Panc1 (cell line): ENCODE data around the gene ZCCHC14. TPM values are rescaled to one million over a fixed set of nuclear protein-coding genes. Genes with fewer than 3 reads are reported as not detected.
"Not testable (repeated sequence)": the region's sequence is repeated elsewhere in the genome, so short reads cannot be mapped to it uniquely, and the experiment has no call there.

Source experiments
- ATAC-seq: fragments of 200-7000 bp; cut with Tn5 transposase; 2 replicates; pipeline ENCODE4 v1.9.1; 2020; ENCODE audit warnings: mild to moderate bottlenecking, moderate library complexity
- BruUV-seq: library from RNA; stranded (reverse); fragments of 400-500 nt; replicated peaks from 2 replicates; lab custom pipeline; 2021; lab: Mats Ljungman, UMichigan
- CTCF ChIA-PET: fragments of 300-600 bp; sonication (Branson Sonifier 250); formaldehyde crosslinking; loops from one replicate; lab custom pipeline; 2022; ENCODE audit warnings: antibody characterized with exemption; lab: Charles Lee
- POLR2A ChIA-PET: fragments of 300-600 bp; sonication (Branson Sonifier 250); formaldehyde crosslinking; loops from one replicate; lab custom pipeline; 2022; ENCODE audit warnings: antibody characterized with exemption; lab: Charles Lee
- DNase-seq: peaks from one replicate; pipeline ENCODE4 v3.0.0-alpha.2; 2010; ENCODE audit warnings: low read depth, low spot score
- H3K27ac ChIP-seq: 2 replicates; pipeline ENCODE4 v1.5.1; 2011; ENCODE audit warnings: mild to moderate bottlenecking, low read length, inconsistent platforms
- H3K27me3 ChIP-seq: fragments of 200-500 bp; sonication (Bioruptor generic); 2 replicates; pipeline ENCODE4 v1.6.0; 2014; ENCODE audit warnings: low read length, inconsistent platforms; ENCODE audit not compliant: control insufficient read depth, insufficient read depth
- H3K36me3 ChIP-seq: fragments of 200-500 bp; sonication (Bioruptor generic); 2 replicates; pipeline ENCODE4 v1.5.1; 2014; ENCODE audit warnings: inconsistent platforms, mild to moderate bottlenecking, low read length, moderate library complexity; ENCODE audit not compliant: control insufficient read depth, insufficient read depth
- H3K4me1 ChIP-seq: 2 replicates; pipeline ENCODE4 v1.5.1; 2011; ENCODE audit warnings: inconsistent platforms, mild to moderate bottlenecking, low read length, moderate library complexity; ENCODE audit not compliant: control insufficient read depth, insufficient read depth
- H3K4me3 ChIP-seq, 2 experiments: 2 replicates each; pipeline ENCODE4 v1.5.1; 2011 to 2012; ENCODE audit warnings: low read depth in 2 of 2, low read length in 2 of 2, mild to moderate bottlenecking in 2 of 2, inconsistent platforms in 1 of 2, moderate library complexity in 1 of 2
- H3K9me3 ChIP-seq: fragments of 200-500 bp; sonication (Bioruptor generic); 2 replicates; pipeline ENCODE4 v1.5.1; 2014; ENCODE audit warnings: low read depth, mild to moderate bottlenecking, inconsistent platforms, low read length, moderate library complexity; ENCODE audit not compliant: control insufficient read depth, insufficient read depth
- CTCF ChIP-seq: fragments of 450-650 bp; IDR thresholded peaks from 2 replicates; pipeline ENCODE4 v1.5.1; 2017; ENCODE audit warnings: mild to moderate bottlenecking
- POLR2AphosphoS5 ChIP-seq: IDR thresholded peaks from 2 replicates; pipeline ENCODE4 v1.6.1; 2012; ENCODE audit warnings: mild to moderate bottlenecking, low read depth, low read length, moderate library complexity
- SIN3A ChIP-seq: IDR thresholded peaks from 2 replicates; pipeline ENCODE4 v1.6.1; 2012; ENCODE audit warnings: low read depth, mild to moderate bottlenecking, low read length, moderate library complexity, borderline replicate concordance; ENCODE audit not compliant: insufficient read depth
- TCF7L2 ChIP-seq: IDR thresholded peaks from 2 replicates; pipeline ENCODE4 v1.6.1; 2011; ENCODE audit warnings: mild to moderate bottlenecking, low read depth, low read length, inconsistent platforms
- in situ Hi-C: cut with HindIII; loops from 2 replicates; pipeline ENCODE4 v1.10.0; 2016; ENCODE audit warnings: low sequenced_read_pairs, low pct_unique_long_range_greater_than_20kb
- intact Hi-C: fragments of 100-400 bp; cut with micrococcal nuclease; formaldehyde crosslinking; loops from one replicate; pipeline ENCODE4 v1.10.0; 2022; ENCODE audit not compliant: unreplicated experiment
- total RNA-seq: library from RNA; stranded (reverse); gene quantifications from one replicate; pipeline ENCODE4 v1.2.1, GENCODE V29; 2021; ENCODE audit not compliant: unreplicated experiment
- TF ChIP-seq, protein P1 (sequence below), 2 experiments: IDR thresholded peaks; 2 replicates each; pipeline ENCODE4 v1.6.1; 2011 to 2012; ENCODE audit warnings: low read depth in 2 of 2, control low read depth in 1 of 2, low read length in 1 of 2, mild to moderate bottlenecking in 1 of 2, moderate library complexity in 1 of 2; ENCODE audit not compliant: insufficient read depth in 1 of 2

ZCCHC14 gene
- total RNA-seq, 1 experiment from 2014 or later = 35.0 TPM

- DNase-seq (no peak), ATAC-seq (no peak)
- ChIA-PET CTCF (no interaction called here), POLR2A (no interaction called here)
- no peaks in the 10 kb centered on the region for H3K4me1 ChIP-seq
- no peak overlapping the region for H3K27ac ChIP-seq
- intact Hi-C loops (no loop called here), in situ Hi-C loops (no loop called here)
- no peaks in the 10 kb centered on the region for H3K9me3 ChIP-seq
- BruUV-seq = no TSS peak
- no peaks in the 10 kb centered on the region for H3K36me3 ChIP-seq
- TF ChIP-seq POLR2AphosphoS5 = no peak
- TF ChIP-seq, protein P1, sequence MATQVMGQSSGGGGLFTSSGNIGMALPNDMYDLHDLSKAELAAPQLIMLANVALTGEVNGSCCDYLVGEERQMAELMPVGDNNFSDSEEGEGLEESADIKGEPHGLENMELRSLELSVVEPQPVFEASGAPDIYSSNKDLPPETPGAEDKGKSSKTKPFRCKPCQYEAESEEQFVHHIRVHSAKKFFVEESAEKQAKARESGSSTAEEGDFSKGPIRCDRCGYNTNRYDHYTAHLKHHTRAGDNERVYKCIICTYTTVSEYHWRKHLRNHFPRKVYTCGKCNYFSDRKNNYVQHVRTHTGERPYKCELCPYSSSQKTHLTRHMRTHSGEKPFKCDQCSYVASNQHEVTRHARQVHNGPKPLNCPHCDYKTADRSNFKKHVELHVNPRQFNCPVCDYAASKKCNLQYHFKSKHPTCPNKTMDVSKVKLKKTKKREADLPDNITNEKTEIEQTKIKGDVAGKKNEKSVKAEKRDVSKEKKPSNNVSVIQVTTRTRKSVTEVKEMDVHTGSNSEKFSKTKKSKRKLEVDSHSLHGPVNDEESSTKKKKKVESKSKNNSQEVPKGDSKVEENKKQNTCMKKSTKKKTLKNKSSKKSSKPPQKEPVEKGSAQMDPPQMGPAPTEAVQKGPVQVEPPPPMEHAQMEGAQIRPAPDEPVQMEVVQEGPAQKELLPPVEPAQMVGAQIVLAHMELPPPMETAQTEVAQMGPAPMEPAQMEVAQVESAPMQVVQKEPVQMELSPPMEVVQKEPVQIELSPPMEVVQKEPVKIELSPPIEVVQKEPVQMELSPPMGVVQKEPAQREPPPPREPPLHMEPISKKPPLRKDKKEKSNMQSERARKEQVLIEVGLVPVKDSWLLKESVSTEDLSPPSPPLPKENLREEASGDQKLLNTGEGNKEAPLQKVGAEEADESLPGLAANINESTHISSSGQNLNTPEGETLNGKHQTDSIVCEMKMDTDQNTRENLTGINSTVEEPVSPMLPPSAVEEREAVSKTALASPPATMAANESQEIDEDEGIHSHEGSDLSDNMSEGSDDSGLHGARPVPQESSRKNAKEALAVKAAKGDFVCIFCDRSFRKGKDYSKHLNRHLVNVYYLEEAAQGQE (IDR thresholded peaks at IDR 0.05; ENCODE audit: insufficient read depth in 1 of 2, low read depth in 2 of 2, low read length in 1 of 2) = no peak
- TF ChIP-seq SIN3A = no peak
- TF ChIP-seq TCF7L2 = no peak
- TF ChIP-seq CTCF = no peak
- no peak overlapping the region for H3K4me3 ChIP-seq
- no peaks in the 10 kb centered on the region for H3K27me3 ChIP-seq
These were observed 13.0 kb upstream of the ZCCHC14 start for GRCh38 chr16:87505834-87506233.

DNA sequence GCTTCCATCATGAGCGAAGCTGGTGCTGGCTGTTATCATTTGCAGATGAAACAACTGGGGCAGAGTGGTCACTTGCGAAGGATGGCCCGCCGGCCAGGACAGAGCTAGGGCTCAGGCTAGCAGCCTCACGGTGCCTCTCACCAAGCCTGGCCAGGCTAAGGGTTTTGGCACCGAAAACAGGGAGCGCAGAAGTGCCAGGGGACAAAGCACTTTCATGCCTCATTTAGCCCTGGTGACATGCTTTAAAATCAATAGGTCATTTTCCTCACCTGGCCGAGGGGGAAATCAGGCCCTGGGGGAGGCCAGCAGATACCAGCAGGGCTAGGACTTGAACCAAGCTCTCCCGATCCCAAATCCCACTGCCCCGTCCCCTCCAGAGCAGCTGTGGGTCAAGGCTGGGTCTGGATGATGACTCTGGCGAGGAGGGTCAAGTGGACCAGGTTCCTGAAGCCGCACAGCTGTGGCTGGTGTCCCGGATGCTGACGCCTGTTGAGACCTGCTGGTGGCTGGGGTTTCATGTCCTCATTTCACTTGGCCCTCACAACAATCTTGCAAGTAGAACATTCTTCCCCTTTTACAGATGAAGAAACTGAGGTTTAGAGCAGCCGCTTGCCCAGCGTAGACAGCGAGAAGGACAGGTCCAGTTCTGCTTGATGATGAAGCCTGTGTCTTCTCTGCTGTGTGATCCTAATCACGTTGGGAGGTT, 10.6 kb upstream of the ZCCHC14 start:
- in situ Hi-C loops, H3K27ac ChIP-seq, BruUV-seq, H3K9me3 ChIP-seq, H3K27me3 ChIP-seq, H3K4me1 ChIP-seq, intact Hi-C loops, ATAC-seq, H3K36me3 ChIP-seq, POLR2A ChIA-PET, CTCF ChIA-PET, H3K4me3 ChIP-seq, DNase-seq: not testable (repeated sequence)

- H3K27ac ChIP-seq = no peak overlapping the region
- CTCF ChIA-PET = no interaction called here
- in situ Hi-C loops (no loop called here), intact Hi-C loops (no loop called here)
- DNase-seq (no peak), ATAC-seq (no peak)
- no peaks in the 10 kb centered on the region for H3K27me3 ChIP-seq
- no peak overlapping the region for H3K4me3 ChIP-seq
- no peak for TF ChIP-seq POLR2AphosphoS5
- no peak for TF ChIP-seq CTCF
- TF ChIP-seq, protein P1 (IDR thresholded peaks at IDR 0.05; ENCODE audit: insufficient read depth in 1 of 2, low read depth in 2 of 2, low read length in 1 of 2) = no peak
- no peak for TF ChIP-seq TCF7L2
- TF ChIP-seq SIN3A = no peak
- POLR2A ChIA-PET = no interaction called here
- BruUV-seq = no TSS peak
- H3K36me3 ChIP-seq = no peaks in the 10 kb centered on the region
- H3K4me1 ChIP-seq = no peaks in the 10 kb centered on the region
- H3K9me3 ChIP-seq = no peaks in the 10 kb centered on the region
These were observed 9.6 kb upstream of the ZCCHC14 start for GRCh38 chr16:87502308-87502969.
